PC-9 (cell line): Measurements from ENCODE around the gene HEPHL1. TPM values are rescaled to one million over a fixed set of nuclear protein-coding genes. Genes with fewer than 3 reads are reported as not detected.

Experiments used
- BruUV-seq: library from RNA; stranded (reverse); fragments of 400-500 nt; replicated peaks from 2 replicates; lab custom pipeline; 2021; lab: Mats Ljungman, UMichigan
- CTCF ChIA-PET: fragments of 300-600 bp; sonication (Branson Sonifier 250); formaldehyde crosslinking; loops from one replicate; lab custom pipeline; 2022; ENCODE audit warnings: antibody characterized with exemption; lab: Charles Lee
- POLR2A ChIA-PET: fragments of 300-600 bp; sonication (Branson Sonifier 250); formaldehyde crosslinking; loops from one replicate; lab custom pipeline; 2022; ENCODE audit warnings: antibody characterized with exemption; ENCODE audit not compliant: unreplicated experiment; lab: Charles Lee
- DNase-seq, 2 experiments: peaks; one replicate each; pipeline versions ENCODE4 v3.0.0 to v3.0.0-alpha.2; 2015 to 2022; ENCODE audit warnings: mixed read lengths in 1 of 2
- H2AFZ ChIP-seq: fragments of 200-600 bp; sonication (generic); 2 replicates; pipeline ENCODE4 v1.8.1; 2017; ENCODE audit warnings: antibody characterized with exemption
- H3F3A ChIP-seq: fragments of 200-600 bp; sonication (generic); 2 replicates; pipeline ENCODE4 v1.8.1; 2017; ENCODE audit warnings: antibody characterized with exemption, mild to moderate bottlenecking, low read depth; ENCODE audit not compliant: insufficient read depth
- H3K27ac ChIP-seq: fragments of 200-600 bp; sonication (generic); 2 replicates; pipeline ENCODE4 v1.6.1; 2016; ENCODE audit warnings: mixed run types
- H3K27me3 ChIP-seq: fragments of 200-600 bp; sonication (generic); 2 replicates; pipeline ENCODE4 v1.6.1; 2016; ENCODE audit warnings: low read depth, mixed run types; ENCODE audit not compliant: insufficient read depth
- H3K36me3 ChIP-seq: fragments of 200-600 bp; sonication (generic); 2 replicates; pipeline ENCODE4 v1.6.1; 2016; ENCODE audit warnings: low read depth, mixed run types
- H3K4me1 ChIP-seq: fragments of 200-600 bp; sonication (generic); replicated peaks from 2 replicates; pipeline ENCODE4 v1.6.1; 2016; ENCODE audit warnings: mixed run types; ENCODE audit not compliant: insufficient read depth
- H3K4me2 ChIP-seq: fragments of 200-600 bp; sonication (generic); 2 replicates; pipeline ENCODE4 v1.6.1; 2017; ENCODE audit warnings: mixed run types
- H3K4me3 ChIP-seq: fragments of 200-600 bp; sonication (generic); 2 replicates; pipeline ENCODE4 v1.6.1; 2016; ENCODE audit warnings: mixed run types
- H3K79me2 ChIP-seq: fragments of 200-600 bp; sonication (generic); 2 replicates; pipeline ENCODE4 v1.6.1; 2017; ENCODE audit warnings: low read depth, mixed run types
- H3K9me2 ChIP-seq: fragments of 200-600 bp; sonication (generic); 2 replicates; pipeline ENCODE4 v1.8.1; 2017; ENCODE audit warnings: mild to moderate bottlenecking; ENCODE audit not compliant: insufficient read depth
- H3K9me3 ChIP-seq: fragments of 200-600 bp; sonication (generic); 2 replicates; pipeline ENCODE4 v1.8.1; 2016; ENCODE audit warnings: low read depth; ENCODE audit not compliant: insufficient read depth
- H4K20me1 ChIP-seq: fragments of 200-600 bp; sonication (generic); 2 replicates; pipeline ENCODE4 v1.8.1; 2017; ENCODE audit not compliant: insufficient read depth
- EZH2 ChIP-seq: fragments of 200-600 bp; sonication (generic); IDR thresholded peaks from 2 replicates; pipeline ENCODE4 v1.8.0; 2017; ENCODE audit warnings: antibody characterized with exemption, low read depth
- intact Hi-C: fragments of 100-400 bp; cut with micrococcal nuclease; formaldehyde crosslinking; loops from one replicate; pipeline ENCODE4 v1.10.0; 2022; ENCODE audit not compliant: unreplicated experiment
- total RNA-seq: library from RNA; stranded (reverse); gene quantifications from 2 replicates; pipeline ENCODE4 v1.2.3, GENCODE V29; 2021
- TF ChIP-seq, protein P1 (sequence below): fragments of 200-600 bp; sonication (generic); conservative IDR thresholded peaks from 2 replicates; pipeline ENCODE4 v1.6.1; 2017; ENCODE audit warnings: mixed run types, antibody characterized with exemption, mild to moderate bottlenecking, moderate library complexity

Gene HEPHL1
- total RNA-seq, 1 experiment from 2014 or later: not detected

DNA sequence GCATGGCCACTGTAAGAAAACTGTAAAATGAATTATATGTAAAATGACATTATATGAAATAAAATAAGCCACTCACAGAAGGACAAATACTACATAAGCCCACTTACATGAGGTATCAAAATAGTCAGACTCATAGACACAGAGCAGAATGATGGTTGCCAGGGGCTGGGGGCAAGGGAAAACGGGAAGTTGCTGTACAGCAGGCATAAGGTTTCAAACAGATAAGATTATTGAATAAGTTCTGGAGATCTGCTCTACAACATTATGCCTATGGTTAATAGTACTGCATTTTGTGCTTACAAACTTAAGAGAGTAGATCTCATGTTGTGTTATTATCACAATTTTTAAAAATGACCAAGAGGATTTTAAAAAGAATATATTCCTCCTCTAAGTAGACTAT is 32.7 kb upstream of the HEPHL1 start:
- Histone ChIP-seq H3F3A (peaks cover 21% of the 10 kb centered on the region), H3K4me2 (no peak overlapping the region), H4K20me1 (no peaks in the 10 kb centered on the region), H3K36me3 (no peaks in the 10 kb centered on the region), H3K9me3 (peaks cover 18% of the 10 kb centered on the region), H3K27ac (no peak overlapping the region), H3K79me2 (no peaks in the 10 kb centered on the region), H3K27me3 (no peaks in the 10 kb centered on the region), H3K9me2 (no peaks in the 10 kb centered on the region), H2AFZ (no peak overlapping the region), H3K4me3 (no peak overlapping the region), H3K4me1 (peaks cover 42% of the 10 kb centered on the region)
- ChIA-PET CTCF (no interaction called here), POLR2A (interaction anchor here (0.7 kb wide), 1 partner anchor 448 kb away, joined by 7 read pairs; no protein-coding TSS in a partner anchor)
- intact Hi-C loops: no loop called here
- no peak for DNase-seq
- no peak for TF ChIP-seq EZH2
- TF ChIP-seq, protein P1, sequence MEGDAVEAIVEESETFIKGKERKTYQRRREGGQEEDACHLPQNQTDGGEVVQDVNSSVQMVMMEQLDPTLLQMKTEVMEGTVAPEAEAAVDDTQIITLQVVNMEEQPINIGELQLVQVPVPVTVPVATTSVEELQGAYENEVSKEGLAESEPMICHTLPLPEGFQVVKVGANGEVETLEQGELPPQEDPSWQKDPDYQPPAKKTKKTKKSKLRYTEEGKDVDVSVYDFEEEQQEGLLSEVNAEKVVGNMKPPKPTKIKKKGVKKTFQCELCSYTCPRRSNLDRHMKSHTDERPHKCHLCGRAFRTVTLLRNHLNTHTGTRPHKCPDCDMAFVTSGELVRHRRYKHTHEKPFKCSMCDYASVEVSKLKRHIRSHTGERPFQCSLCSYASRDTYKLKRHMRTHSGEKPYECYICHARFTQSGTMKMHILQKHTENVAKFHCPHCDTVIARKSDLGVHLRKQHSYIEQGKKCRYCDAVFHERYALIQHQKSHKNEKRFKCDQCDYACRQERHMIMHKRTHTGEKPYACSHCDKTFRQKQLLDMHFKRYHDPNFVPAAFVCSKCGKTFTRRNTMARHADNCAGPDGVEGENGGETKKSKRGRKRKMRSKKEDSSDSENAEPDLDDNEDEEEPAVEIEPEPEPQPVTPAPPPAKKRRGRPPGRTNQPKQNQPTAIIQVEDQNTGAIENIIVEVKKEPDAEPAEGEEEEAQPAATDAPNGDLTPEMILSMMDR: no peak
- no TSS peak for BruUV-seq

DNA sequence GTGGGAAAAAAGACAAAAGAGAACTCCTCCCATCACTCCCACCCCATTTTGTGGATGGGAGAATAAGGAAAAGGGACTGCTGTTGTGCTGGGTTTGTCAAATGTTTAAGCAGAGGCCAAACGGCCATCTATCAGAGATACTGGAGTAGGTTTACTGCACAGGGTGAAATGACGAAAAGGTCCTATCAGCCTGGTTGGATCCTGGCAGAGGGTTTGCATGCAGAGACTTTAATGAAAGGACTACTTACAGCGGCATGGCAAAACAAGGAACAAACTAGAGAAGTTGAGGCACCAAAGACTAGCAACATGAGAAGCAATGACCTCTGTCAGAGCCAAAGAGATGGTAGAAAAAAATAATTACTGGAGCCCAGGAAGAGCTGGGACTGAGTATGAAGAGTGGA is 32.2 kb upstream of the HEPHL1 start:
- POLR2A ChIA-PET: no interaction called here
- Histone ChIP-seq H3K4me1 (peaks cover 41% of the 10 kb centered on the region), H3K79me2 (no peaks in the 10 kb centered on the region), H3K9me2 (no peaks in the 10 kb centered on the region), H3K27ac (no peak overlapping the region), H2AFZ (no peak overlapping the region; the same call in 1 of the 2 replicates), H3K27me3 (no peaks in the 10 kb centered on the region), H3K4me2 (no peak overlapping the region), H3K36me3 (no peaks in the 10 kb centered on the region), H4K20me1 (no peaks in the 10 kb centered on the region), H3K4me3 (no peak overlapping the region), H3F3A (peaks cover 21% of the 10 kb centered on the region), H3K9me3 (peaks cover 23% of the 10 kb centered on the region)
- no peak for TF ChIP-seq EZH2
- TF ChIP-seq, protein P1: no peak
- BruUV-seq: no TSS peak
- intact Hi-C loops: no loop called here
- DNase-seq: peak in 1 of 2 experiments; percentile 9
- CTCF ChIA-PET: no interaction called here

DNA sequence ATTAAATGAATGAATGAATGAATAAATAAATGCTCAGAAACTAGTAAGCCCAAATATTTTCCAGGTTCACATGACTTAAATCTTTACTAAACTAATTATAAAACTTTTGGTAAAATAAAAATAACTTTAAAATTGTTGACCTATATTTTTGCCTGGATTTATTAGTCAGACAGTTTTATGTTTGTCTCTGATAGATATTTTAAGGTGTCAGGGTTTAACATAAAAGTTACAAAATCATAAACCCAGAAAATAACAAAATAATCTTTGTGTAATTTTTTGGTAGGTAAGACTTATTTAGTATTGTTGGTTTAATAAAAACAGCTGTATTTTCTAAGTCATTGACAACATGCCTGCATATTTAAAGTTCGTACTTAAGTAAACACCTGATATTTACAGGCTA is 27.4 kb upstream of the HEPHL1 start:
- intact Hi-C loops: no loop called here
- TF ChIP-seq EZH2: no peak
- TF ChIP-seq, protein P1: no peak
- Histone ChIP-seq H3K27ac (no peak overlapping the region), H3K4me1 (no peaks in the 10 kb centered on the region), H3F3A (no peaks in the 10 kb centered on the region), H3K36me3 (no peaks in the 10 kb centered on the region), H3K9me3 (peaks cover 35% of the 10 kb centered on the region), H3K4me3 (no peak overlapping the region), H2AFZ (no peak overlapping the region), H3K79me2 (no peaks in the 10 kb centered on the region), H3K27me3 (no peaks in the 10 kb centered on the region), H3K9me2 (no peaks in the 10 kb centered on the region), H4K20me1 (no peaks in the 10 kb centered on the region), H3K4me2 (no peak overlapping the region)
- no TSS peak for BruUV-seq
- CTCF ChIA-PET: no interaction called here
- no peak for DNase-seq
- POLR2A ChIA-PET: no interaction called here
